GM21367 (cell line): ENCODE results near the gene ADAMTS9.

Experiments
- ATAC-seq: cut with Tn5 transposase; IDR thresholded peaks from one replicate; pipeline ENCODE4 v1.9.1; 2021; ENCODE audit not compliant: unreplicated experiment

Gene ADAMTS9

DNA sequence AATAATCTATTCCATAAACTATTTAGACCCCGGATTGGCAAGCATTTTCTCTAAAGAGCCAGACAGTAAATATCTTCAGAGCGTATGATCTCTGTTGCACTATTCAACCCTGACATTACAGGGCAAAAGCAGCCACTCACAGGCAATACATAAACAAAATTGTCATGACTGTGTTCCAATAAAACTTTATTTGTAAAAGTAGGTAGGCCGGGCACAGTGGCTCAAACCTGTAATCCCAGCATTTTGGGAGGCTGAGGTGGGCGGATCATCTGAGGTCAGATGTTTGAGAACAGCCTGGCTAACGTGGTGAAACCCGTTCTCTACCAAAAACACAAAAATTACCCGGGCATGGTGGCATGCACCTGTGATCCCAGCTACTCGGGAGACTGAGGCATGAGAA, 66.5 kb downstream of the ADAMTS9 start:
- no peak for ATAC-seq

DNA sequence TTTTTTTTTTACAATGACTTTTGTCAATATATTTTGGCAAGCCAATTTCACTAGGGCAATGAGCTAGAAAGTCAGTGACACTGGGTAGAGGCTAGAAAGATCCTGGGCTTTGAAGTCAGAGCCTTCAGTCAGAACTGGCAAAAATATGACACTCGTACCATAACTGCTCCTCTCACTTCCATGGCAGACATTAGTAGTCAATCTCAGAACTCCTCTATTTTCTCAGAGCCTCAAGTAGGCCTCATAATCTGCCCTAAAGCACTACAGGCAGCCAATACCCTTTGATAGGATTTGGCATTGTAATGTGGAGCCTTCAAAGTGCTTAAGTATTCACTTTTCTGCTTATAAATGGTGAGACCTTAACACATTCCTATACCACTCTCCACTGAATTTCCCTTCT, 67.8 kb downstream of the ADAMTS9 start:
- no peak for ATAC-seq

DNA sequence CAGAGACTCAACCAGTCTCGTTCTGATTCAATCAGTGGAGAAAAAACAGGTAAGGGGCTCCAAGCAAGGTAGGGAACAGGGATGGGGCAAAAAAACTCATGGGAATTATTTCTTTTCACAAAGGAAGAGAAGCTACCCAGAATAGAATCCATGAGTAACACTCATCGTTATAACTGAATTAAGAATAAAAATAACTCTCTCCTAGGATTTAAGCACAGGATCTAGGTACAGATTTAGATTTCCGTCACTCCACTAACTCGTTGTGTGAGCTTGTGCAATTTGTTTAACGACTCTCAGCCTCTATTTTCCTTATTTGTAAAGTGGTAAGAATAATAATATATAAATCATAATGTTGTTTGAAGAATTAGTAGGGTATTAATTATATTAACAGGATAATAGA, 68.6 kb downstream of the ADAMTS9 start:
- no peak for ATAC-seq

DNA sequence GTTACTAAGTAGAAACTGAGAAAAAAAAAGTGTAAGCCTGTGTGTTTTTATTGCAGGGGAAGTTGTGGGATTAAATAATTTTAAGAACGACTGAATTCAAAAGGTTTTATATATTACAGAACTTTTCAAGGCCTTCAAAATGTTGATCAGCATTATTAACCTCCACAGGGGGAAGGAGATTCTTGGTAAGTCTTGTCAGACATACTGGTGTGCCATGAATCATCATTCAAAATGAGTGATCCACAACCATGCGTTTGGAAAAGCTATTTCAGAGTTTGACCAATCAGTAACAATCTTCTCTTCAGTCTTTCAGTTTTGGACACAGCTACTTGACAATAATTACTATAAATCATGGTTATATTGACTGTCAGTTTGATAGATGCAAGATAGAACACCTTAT, 70.2 kb downstream of the ADAMTS9 start:
- ATAC-seq: no peak

DNA sequence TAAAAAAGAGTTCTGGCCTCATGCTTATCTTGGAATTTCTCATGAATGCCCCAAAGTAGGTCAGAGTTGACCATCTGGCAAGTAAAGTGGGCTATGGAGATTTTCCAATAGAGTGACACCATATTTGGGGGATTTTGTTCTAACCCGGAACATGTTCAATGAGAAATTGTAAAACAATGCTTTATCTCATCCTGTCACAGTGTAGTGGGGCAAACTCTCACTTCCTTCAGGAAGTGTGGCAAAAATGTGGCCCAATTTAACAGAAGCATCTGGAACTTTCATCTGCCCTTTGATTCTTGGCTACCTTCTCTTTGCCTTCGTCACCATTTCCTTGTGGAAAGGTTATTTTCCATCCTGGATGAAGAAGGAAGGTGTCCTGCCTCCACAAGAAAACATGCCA, 70.8 kb downstream of the ADAMTS9 start:
- no peak for ATAC-seq

DNA sequence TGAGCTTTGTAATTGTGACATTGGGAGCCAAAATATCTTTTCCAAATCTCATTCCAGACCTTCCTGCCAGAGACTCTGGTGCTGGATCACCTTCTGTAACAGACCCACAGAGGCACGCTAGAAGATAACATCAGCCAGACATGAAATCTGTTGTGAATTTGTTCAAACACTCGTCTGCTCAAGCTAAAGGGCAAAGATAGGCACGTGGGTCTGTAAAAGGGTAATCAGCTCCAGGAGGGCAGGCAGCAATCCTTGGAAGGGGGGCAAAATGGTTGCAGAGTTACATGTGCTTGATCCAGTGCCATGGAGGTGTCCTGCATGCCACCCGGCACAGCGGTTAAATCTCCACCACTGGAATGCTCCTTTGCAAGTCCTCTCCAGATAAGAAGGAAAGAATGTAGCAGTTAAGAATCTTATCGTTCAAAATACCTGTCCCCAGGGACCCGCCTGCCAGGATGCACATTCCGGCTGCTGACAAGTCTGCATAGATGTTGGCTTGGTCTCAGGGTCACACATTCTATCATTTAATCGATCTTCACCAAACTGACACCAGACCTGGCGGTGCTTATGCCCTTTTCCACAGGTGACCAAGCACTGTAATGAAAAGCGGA, 74.8 kb downstream of the ADAMTS9 start:
- ATAC-seq: no peak

DNA sequence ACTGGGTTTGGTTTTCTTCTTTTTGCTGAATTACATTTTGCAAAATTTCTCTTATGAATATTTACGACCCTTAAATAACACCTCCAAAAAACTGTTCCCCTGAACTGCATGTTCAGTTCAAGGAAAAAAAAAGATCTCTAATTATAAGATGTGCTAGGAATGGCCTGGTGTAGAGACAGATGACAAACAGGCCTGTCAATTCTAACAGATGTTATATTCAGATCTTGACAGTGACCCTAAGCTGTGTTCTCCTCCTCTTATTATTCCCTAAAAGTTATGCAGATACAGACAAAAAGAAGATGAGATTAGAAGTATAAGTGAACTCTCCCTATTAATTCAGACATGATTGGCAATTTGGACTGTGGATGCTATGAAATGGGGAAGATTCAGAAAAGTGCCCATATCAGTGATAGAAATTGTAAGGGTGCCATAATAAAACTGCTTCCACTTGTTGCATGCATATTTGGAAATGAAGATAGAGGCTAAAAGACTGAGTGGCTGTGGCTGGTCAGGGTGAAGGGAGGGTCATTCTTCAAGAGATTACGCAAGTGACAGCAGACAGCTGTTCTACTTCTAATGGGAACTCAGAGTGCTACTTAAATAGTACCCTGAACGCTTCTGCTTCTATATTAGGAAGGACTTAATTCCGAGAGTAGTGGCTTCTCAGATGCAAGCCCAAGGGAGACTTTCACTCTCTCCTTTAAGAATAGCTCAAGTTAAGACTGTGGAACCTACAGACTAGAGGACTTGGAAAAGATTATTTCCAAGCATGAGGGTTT, 75.5 kb downstream of the ADAMTS9 start:
- no peak for ATAC-seq

DNA sequence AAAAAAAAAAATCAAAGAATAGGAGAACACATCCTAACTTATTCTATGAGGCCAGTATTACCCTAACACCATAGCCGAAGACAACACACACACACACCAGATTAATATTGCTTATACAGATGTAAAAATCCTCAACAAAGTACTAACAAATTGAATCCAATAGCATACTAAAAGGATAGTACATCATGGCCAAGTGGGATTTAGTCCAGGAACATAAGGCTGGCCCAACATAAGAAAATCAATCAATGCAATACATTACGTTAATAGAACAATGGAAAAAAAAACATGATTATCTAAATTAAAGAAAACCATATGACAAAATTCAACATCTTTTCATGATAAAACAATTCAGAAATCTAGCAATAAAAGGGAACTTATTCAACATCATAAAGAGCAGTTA, 79.1 kb downstream of the ADAMTS9 start:
- ATAC-seq: no peak

DNA sequence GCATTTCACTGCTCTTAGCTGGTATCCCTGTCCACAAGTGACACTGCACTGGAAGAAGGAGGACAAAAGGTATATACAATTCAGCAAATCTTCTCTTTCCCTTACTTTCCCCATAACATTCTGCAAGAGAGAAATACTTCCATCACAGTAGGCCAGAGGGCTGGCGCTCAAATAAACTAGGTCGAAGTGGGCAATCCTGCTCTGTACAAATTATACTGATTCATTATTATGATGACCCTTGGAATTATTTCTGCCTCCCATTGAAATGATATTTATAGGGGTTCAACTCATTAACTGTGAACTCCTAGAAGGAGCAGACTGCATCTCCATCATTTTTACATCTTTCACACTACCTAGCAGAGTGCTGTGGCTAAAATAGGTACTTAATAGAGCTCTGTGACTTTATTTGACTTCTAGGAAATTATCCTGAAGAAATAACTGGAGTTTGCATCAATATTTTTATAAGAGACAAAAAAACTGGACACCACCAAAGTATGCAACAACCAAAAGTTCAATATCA, 80.7 kb downstream of the ADAMTS9 start:
- no peak for ATAC-seq

DNA sequence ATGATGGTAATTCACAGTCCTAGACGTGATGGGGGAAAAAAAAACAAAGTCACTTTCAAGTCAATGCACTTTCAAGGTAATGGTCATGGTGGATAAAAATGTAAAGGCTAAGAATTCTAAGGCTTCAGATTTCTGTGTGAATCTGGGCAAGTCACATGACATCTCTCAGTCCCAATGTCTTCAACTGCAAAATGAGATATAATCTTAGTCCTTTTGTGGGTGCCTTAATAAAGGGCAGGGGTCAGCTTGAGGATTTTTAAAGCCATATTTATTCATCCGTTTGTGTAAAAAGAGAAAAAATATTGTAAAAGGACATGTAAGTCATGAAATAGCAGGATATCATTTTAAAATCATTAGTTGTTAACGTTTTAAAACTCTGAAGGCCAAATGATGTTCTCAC, 83.5 kb downstream of the ADAMTS9 start:
- no peak for ATAC-seq

DNA sequence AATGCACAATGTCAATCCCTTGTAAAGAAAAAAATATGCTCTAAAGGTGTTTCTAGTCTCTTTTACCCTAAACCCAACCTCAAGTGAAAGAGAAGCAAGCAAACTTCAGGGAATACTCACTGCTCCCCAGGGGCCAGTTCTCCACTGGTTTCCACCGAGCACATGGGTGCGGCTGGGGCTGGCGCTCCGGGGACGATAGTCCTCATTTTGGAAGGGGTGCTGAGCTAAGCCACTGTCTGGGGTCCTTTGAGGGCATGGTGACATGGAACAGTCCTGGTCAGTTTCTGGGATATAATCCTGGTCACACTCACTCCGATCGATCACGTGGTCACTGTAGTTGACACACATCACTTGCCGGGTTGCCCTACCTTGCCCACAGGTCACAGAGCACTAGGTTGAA, 86.0 kb downstream of the ADAMTS9 start:
- no peak for ATAC-seq

DNA sequence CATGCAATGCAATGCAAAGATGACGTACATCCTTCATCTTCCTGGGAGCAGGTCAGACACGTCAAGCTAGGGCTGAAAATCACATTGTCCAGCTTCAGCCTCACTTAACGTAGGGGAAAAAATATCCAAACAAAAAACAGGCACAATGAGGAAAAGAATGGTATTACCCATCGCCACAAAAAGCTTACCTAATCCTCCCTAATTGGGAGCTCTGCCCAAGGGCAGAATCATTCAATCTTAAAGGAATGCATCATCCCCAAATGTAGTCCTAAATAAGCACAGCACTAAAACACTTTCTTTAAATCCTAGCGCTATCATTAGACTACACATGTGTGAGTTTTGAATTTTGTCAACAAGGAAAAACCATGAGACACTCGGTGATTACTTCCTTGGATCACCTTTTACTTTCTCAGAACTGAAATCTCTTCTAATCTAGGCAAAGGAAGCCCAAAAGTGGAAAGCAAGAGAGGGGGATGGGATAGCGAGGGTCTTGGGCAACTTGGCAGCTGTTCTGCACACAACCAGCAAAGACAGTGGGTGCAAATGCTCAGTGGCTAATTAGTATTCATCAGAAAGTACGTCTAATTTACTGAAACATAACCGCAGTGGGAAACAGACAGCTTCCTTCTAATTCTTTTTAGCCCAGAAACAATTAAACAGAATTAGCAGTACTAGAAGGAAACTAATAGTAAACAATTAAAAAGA, 87.4 kb downstream of the ADAMTS9 start:
- ATAC-seq: no peak

DNA sequence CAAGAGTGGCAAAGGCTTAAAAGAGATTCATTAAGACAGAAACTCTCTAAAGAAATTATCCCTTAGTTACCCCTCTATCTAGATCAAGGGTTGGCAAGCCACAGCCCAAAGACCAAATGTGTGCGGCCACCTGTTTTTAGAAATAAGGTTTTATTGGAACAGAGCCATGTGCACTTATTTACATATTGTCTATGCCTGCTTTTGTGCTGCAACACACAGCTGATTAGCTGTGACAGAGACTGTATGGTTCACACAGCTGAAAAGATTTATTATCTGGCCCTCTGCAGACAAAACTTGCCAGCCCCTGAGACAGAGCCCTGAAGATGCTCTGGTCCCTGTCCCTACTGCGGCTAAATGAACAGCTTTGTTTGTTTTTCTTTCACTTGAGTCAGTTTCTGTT, 88.1 kb downstream of the ADAMTS9 start:
- ATAC-seq: no peak

DNA sequence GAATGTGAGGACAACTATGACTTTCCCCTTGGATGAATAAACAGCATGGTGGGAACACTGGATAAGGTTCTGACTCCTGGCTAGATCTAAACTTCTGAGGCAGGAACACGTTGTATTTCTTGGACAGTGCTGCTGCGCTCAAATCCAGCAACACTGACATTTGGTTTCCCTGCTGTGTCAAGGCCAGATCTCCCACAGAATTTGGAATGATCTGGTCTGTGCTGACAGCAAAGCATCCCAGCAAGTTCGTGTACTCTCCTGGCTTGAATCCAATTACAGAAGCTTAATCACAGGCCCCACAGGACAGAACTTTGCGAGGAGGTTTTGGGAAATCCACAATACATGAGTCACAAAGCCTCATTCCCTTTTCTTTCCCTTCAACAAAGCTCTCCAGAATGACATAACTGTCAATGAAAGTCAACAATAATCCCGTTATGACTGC, 92.5 kb downstream of the ADAMTS9 start:
- ATAC-seq: no peak

DNA sequence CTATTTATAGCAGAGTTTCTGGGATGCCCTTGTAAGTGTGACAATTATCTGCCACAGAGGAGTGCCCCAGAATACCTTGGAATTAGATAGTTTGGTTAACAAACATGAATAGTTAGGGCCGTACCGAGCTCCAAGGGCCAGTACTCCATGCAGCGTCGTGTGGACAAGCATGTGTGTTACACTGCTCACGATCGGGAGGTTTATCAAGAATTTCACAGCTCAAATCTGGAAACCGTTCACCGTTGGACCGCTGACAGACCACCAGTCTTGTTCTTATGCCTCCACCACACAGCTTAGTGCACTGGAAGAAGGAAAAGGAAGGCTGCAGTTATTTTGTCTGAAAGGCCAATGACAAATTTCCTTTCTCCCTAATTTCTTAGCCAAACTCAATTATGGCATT, 93.7 kb downstream of the ADAMTS9 start:
- ATAC-seq: no peak

DNA sequence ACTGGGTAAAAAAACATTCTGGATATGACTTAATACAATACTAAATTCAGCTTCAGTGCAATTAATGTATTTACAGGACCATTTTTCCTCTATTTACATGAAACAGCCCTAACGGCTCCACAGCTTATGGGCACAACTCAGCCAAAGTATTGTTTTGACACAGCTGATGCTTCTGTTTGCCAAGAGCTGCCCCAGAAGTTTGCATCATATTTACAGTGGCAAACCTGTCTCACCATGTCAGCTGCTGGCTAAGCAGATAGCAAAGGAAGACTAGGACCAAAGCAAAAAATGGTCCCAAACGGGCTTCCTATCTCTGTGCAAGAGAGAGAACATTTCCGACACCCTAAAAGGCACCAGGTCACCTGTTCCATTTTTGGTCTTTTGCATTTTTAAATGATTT, 94.5 kb downstream of the ADAMTS9 start:
- ATAC-seq: no peak

DNA sequence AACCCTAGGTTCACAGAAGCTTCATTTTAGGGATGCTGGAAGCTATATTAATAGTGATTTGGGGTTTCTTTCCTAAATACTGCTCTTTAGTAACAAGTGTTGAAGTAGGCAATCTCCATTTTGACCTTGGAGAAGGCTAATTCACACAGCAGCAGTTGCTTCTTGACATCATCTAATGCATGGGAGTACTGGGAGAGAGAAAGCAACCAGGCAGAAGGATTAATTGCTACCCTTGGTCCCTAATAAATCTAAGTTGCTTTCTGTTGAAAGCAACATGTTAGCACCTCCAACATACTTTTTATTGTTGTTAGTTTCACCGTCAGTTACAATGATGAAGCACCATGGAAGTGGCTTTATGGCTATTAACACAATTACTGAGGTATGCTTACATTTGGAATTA, 96.2 kb downstream of the ADAMTS9 start:
- no peak for ATAC-seq

DNA sequence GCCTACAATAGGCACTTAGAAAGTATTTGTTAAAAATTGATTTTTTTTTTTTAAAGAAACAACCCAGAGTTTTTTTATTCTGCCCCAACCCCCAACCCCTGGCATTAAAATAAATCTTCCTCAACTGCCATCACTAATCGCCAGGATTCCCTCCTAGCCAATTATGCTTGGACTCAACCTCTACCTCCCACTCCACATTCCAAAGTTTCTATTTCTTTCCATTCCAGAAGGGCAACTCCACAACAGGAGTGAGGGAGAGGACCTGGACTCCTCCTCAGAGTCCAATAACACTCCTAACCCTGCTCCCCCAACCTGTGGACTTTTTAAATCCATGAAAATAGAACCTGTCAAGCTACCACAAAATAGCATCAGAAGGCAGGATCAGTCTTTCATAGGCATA, 99.4 kb downstream of the ADAMTS9 start:
- no peak for ATAC-seq

DNA sequence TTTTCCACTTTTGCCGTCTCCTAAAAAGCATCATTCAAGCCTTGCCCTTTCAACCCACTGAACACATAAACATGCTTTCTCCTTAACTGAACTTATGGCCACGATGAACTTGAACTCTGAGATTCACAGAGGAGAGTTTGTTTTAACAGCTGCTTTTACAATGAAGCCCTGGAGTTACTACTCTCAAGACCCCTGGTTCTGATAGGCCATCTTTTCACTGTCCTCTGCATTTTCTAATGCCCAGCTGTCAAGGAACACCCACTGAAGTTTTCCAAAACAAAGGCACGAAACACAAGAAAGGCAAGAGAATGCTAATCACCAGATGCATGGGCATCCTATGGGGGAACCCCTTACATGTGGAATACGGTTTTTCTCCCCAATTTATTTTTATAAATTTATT, 100.8 kb downstream of the ADAMTS9 start:
- no peak for ATAC-seq

DNA sequence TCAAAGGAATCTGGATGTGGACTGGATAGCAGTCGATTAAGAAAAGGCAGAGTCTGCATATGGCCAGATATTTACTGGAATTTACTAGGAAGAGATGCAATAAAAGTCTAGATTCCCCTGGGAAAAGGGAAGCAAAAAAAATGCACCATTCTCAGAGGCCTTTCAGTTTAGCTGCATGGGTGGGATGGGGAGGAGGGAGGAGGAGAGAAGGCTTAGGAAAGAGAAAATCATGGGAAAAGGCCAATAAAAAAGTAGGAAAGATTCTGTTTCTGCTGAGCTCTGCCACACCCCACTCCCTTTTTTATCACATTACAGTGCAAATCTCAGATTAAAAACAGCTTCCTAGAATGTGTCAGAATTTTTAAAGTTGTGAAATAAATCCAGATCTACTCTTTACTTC, 103.6 kb downstream of the ADAMTS9 start:
- no peak for ATAC-seq

DNA sequence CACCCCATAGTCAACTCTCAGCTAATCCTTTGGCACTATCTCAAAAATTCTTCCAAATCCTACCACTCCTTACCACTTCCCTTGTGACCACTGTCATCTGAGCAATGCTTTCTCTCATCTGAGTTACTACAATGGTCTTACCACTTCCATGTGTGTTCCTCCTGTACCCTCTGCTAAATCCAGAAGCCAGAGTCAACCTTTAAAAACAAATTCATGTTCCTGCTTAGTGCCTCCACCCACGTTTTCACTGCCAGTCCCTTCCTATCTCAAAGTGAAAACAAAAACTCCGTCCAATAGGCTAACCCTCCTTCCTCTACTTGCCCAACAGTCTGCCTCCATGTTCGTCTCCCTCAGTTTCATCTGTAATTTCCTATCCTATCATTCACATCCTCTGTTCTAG, 109.0 kb downstream of the ADAMTS9 start:
- no peak for ATAC-seq
